HG02870 (cell line): Measurements from ENCODE around the gene ASF1A.

Source experiments
- ATAC-seq: cut with Tn5 transposase; IDR thresholded peaks from one replicate; pipeline ENCODE4 v1.9.1; 2021; ENCODE audit warnings: mild to moderate bottlenecking, moderate library complexity; ENCODE audit not compliant: unreplicated experiment

The ASF1A gene

DNA sequence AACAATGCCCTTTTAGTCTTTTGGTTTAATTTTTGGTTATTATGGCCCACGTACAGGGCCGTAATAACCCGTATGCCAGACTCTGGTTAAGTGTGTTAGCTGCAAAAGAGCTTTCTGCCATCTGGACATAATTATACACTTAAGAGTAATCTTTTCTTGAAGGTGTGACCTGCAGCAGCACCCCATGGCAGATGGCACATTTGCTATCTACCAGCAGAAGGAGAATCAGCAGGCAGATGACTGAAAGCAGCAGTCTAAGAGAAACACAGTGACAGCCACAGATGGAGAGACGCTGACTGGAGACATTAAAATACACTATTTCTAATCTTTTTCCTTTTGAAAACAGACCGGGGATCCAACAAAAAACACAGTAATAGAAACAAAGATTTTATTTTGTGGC is 18.7 kb downstream of the ASF1A start:
- ATAC-seq, result no peak

DNA sequence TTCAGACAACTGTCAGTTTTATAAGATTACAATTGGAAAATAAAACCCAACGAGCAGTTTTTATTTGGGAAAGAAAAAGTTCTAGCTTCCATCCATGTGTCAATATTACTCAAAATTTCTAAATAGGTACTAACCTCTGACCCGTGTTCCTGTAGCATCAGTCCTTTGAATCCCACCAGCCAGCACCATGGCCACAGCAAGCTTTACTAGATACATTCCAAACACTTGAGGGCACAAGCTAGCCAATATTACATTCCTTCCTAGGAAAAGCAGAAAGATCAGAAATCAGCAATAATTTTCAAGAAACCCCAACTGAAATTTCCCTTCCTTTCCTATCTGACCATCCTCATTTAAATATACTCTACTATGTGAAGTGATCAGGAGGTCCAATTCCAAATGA is 19.2 kb downstream of the ASF1A start:
- ATAC-seq, result no peak

DNA sequence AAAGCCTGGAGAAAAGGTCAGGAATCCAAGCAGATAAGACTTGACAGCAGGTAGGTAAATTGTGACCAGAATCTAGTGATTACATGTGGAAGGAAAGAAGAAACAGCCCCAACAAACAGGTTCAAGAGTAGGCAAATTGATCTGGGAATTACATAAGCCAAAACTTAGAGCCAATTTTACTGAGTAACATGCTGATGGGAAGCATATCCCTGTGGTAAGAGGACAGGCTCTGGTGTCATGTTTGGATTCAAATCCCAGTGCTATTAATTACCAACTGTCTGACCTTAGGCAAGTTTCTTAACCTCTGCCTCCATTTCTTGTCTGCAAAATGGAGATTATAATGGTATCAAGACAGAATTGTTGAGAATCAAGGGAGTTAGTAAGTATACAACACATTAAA is 20.6 kb downstream of the ASF1A start:
- no peak for ATAC-seq

DNA sequence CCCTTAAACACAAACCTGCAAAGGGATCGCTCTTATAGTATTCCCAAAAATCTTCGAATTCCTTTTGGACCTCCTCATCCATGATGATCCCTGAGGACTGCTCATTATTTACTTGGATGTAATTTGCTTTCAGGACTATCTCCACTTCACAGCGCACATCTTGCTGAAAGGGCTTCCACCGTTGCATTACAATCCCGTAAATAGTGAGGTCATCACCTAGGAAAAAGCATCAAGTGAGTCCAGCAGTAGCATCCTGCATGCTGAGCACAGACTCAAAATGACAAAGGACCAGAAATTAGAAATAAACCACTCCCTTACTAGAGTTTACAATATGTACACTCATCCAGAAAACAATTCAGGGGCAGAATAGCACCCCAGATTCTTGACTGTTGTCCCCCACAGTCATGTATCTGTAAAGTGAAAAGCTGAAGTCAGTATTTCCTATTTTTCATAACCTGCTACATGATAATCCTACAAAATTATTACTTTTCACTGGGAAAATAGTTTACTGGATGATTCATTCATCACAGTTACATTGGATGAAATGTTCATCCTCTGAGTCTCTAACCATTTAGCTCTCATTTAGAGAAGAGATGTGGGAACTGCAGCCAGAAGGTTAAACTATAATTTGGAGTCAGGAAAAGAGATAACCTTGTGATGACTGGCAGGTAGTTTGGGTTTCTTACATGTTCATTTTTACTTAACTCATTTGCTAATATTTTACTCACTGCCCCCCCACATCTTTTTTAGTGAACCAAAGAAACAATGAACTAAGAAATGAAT is 23.8 kb downstream of the ASF1A start:
- ATAC-seq, result no peak

DNA sequence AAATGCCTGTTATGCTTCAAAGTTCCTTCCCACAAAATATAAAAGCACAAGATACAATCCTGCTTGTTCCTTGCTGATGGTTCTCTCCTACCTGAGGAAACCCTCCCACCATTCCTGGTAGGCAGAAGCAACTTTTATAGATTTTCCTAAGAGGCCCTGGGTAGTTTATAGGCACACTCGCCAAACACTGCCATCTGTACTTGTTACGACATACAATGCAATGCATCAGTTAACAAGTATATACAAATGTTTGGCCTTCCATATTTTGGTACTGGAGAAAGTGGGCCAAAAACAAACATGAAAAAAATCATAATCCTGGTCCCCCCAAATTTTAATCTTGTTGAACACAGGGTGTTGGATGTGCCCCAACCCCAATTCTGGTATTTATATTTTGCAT is 24.4 kb downstream of the ASF1A start:
- ATAC-seq, result no peak

DNA sequence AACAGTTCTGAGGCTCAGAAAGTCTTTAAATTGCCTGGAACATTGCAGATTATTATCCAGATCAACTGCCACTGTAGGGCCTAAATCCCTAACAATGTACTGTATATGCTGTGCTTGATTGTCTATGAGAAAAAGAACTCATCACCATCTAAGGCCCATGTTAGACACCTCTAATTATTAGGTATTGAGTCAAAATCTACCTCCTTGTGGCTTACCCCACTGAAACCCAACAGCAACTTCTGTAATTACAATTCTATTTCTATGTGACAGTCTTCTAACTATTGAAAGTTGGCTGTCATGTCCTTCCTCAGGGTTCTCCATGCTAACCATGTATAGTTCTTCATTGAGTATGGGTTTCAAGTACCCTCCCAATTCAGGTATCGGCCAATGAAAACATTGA is 27.1 kb downstream of the ASF1A start:
- peak; percentile 94 for ATAC-seq

DNA sequence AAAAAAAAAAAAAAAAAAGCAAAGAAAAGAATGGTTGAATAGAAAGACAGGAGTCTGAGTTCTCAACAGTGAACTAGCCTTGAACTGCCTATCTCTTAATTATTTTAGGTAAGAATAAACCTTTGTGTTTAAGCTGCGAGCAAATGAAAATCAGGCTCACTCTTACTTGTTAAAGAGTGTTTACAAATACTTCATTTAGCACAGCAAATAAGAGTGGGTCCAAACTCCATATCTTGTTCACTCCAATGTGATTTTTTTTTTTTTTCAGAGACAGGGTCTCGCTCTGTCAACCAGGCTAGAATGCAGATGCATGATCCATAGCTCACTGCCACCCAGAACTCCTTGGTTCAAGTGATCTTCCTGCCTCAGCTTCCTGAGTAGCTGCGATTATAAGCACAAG is 29.1 kb downstream of the ASF1A start:
- ATAC-seq, result no peak

DNA sequence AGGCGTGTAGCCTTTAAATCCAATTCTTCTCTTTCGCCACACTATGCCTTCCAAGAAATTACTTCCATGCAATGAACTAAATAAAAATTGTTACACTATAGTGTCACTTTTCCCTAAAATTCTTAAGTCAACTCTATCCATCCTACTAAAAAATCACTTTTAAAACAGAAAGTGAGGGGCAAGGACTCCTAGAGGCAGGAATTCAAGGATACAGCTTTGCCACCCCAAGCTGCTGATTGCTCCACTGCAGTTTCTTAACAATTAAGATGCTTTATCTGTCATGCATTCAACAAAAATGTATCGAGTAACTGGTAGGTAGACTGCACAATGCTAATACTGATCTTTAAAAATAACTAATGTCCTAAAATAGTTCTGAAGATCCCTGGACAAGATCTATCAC is 36.7 kb downstream of the ASF1A start:
- ATAC-seq, result no peak

DNA sequence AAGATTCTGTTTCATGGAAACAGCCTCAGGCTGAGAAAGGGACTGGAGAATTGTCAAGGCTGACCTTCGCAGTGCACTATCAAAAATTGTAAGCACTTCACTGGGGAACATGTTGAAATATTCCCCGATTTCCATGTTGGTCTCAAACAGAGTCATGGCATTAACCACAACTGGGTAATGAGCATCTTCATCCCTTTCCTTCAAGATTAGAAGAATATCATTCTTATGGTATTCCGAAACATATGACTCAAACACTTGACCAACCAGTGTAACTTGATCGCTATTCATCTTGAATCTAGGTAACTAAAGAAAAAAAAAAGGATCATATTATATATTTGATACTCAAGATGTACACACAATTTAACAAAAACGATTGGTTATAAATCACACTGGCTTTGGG is 37.5 kb downstream of the ASF1A start:
- ATAC-seq, result no peak

DNA sequence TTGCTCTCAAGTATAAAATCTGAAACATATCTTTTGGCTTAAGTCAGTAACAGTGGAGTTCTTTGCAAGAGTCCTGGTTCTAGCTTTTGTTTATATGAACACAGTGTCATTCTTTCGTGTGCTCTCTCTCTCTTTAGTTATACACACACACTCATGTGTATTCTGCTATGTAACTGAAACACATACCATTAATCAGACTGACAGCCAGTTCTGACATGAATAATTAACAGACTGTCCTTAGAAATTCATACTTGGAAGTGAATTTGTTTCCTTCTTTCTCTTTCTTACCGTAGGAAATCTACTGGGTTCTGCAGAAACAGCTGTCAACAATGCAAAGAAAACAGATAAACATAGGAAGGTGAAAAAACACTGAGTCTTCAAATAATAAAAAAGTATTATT is 38.5 kb downstream of the ASF1A start:
- no peak for ATAC-seq

DNA sequence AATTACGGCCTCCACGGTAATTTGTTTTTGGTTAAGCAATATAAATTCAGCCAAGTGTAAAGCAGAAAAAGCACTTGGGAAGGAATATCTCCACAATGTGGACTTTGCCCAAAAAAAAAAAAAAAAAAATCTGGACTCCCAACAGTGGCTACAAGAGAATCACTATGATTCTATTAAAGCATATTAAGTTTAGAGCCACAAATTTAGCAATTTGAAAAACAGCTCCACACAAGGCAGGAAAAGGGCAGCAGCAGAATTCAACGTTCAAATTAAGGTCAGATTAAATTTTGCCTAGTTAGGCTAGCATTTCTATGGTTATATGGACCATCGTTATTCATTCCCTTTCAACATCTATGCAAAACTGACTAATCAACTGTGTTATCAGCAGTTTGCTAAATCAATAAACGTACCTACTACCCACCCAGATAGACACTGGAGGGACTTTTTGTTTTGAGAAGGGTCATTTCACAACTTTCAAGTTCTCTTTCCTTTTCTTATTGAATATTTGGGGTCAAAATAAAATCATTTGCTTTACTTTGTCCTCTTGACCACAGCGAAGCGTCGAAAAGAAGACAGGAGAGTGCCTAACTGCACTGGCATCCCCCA is 40.0 kb downstream of the ASF1A start:
- ATAC-seq, result no peak

DNA sequence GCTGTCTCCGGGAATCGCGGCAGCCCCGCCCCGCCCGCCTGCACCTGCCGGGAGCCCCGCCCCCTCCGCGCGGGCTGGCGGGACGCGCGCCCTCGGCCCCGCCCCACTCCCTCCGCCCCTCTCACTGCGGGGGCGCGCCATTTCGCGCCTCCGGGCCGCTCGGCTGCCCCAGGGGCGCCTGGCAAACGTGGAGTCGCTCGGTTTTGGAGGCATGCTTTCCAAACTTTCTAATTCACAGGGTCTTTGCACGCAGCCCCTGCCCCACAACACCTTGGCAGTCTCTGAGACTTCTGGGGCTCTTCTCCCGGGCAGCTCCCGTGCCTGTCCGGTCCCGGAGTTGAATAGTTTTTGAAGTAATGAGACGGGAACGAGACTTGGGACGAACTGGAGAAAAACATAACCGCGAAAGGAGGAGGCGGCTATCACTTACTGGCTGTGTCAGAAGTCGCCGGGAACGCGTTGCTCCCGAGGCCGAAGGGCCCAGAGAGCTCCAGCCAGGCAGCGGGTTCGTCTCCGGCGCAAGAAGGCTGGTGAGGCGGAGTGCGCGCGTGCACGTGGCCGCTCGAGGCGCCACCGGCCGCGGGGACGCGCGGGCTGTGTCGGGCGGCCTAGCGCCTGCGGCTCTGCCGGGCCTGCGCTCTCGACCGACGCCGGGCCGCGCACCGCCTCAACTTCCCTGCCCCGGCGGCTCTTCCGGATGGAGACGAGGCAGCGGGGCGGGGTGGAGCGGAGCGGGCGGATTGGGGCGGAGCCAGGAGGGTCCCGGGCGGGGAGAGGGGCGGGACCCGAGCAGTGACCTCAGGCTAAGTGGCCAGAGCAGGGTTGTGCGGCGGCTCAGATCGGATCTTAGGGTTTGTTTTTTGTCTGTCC is 40.7 kb downstream of the ASF1A start, which contains the start of gene MCM9:
Gene MCM9 (minus strand): TSS at position 699 of the 870 bp plus-strand sequence. CDS start 3,436 bp downstream, outside the sequence.
- peak; percentile 93 for ATAC-seq

DNA sequence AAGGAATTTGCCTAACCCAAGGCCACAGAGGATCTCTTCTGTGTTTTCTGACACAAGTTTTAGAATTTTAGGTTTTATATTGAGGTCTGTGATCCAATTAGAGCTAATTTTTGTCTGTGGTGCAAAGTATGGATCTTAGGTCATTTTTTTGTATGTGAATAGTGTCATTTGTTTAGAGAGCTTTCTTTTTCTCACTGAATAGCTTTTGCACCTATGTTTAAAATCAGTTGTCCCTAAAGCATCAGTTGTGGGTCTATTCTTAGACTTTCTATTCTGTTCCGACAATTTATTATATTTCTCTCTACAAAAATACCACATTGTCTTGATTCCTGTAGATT is 41.3 kb downstream of the ASF1A start:
- peak; percentile 9 for ATAC-seq

DNA sequence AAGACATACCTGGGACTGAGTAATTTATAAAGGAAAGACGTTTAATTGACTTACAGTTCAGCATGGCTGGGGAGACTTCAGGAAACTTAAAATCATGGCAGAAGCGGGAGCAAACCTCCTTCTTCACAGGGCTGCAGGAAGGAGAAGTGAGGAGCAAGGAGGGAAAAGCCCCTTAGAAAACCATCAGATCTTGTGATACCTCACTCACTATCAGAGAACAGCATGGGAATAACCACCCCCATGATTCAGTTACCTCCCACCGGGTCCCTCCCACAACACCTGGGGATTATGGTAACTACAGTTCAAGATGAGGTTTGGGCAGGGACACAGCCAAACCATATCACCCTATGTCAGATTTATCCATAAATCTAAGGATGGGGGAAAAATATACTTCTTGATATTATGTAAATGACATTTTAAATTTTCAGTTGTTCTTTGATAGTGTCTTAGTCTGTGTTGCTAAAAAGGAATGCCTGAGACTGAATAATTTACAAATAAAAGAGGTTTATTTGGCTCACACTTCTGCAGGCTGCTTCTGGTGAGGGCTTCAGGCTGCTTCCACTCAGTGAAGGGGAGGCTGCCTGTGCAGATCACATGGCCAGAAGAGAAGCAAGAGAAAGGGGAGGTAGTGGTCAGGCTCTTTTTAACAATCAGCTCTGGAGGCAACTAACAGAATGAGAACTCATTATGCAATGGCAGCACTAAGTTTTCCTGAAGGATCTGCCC is 42.2 kb downstream of the ASF1A start:
- no peak for ATAC-seq

DNA sequence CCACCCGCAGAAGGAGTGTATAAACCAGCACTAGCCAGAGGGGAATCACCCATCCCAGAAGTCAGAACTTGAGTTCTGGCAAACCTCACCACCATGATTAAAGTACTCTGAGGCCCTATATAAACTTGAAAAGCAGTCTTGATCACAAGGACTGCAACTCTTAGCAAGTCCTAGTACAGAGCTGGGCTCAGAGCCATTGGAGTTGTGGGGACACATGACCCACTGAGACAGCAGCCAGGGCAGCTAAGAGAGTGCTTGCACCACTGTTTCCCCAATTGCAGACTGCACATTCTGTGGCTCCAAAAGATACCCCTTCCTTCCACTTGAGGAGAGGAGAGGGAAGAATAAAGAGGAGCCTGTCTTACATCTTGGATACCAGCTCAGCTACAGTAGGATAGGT is 45.7 kb downstream of the ASF1A start:
- ATAC-seq, result no peak

DNA sequence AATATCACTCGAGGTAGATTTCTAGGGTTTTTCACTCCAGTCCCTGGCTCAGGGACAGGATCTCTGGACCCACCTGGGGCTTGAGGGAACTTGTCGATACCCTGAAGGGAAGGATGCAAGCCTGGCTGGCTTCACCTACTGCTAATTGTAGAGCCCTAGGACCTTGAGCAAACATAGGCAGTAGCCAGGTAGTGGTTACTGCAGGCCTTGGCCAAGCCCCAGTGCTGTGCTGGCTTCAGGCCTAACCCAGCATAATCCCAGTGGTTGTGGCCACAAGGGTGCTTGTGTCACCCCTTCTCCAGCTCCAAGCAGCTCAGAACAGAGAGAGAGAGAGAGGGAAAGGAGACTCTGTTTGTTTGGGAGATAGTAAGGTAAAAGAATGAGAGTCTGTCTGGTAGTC is 46.8 kb downstream of the ASF1A start:
- no peak for ATAC-seq

DNA sequence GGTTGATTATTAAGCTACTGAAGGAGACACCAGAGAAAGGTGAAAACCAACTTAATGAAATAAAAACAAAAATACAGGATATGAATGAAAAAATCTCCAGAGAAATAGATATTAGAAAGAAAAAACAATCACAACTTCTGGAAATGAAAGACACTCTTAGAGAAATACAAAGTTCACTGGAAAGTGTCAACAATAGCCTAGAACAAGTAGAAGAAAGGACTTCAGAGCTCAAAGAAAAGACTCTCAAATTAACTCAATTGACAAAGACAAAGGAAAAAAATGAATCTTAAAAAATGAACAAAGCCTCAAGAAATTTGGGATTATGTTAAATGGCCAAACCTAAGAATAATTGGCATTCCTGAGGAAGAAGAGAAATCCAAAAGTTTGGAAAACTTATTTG is 51.3 kb downstream of the ASF1A start:
- no peak for ATAC-seq

DNA sequence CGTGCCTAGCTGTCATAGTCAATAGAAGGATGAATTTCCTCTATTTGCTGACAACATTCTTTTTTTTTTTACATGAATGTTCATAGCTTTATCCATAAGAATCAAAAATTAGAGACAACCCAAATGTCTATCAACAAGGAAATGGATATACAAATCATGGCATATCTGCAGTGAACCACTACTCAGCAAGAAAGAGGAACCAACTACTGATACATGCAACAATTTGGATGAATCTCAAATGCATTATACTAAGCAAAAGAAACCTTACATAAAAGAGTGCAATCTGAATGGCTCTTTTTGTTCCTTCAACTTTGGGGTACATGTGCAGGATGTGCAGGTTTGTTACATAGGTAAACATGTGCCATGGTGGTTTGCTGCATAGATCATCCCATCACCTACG is 58.7 kb downstream of the ASF1A start:
- ATAC-seq, result no peak

DNA sequence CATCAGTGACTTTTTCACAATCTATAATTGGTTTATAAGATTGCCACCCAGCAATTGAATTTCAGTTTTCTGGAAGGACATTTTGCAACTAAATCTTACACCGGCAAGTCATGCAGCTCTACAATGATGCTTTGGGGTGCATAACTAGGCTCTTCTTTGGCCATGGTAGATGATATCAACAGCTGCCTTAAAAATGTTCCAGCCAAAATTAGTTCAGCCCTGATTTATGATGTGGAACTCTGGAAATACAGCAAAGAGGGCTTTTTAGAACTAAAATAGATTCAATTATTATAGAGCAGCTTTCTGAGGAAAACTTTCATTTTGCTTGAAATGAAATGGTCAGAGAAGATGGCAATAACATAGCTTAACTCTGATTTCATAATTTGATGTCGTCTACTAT is 59.4 kb downstream of the ASF1A start:
- ATAC-seq, result no peak
